Gastroesophageal sphincter (tissue), 4 donors: ENCODE measurements around the gene ANO2. TPM values are rescaled to one million over a fixed set of nuclear protein-coding genes. Genes with fewer than 3 reads are reported as not detected.

Experiments used
- ATAC-seq: fragments of 150-250 bp; one replicate; pipeline ENCODE4 v1.9.1; 2016; ENCODE audit warnings: mild to moderate bottlenecking, moderate library complexity
- H3K27ac ChIP-seq, 4 donors: fragments of 200-600 bp; sonication (generic) in 3 of 4; 1 replicate in 3 of 4; 2 replicates in 1 of 4; pipeline ENCODE4 v1.5.1; 2016 to 2019
- H3K27me3 ChIP-seq: fragments of 200-600 bp; sonication (generic); one replicate; pipeline ENCODE4 v1.5.1; 2019
- H3K36me3 ChIP-seq, 2 donors: fragments of 200-600 bp; sonication (generic); one replicate each; pipeline ENCODE4 v1.5.1; 2019; ENCODE audit warnings: control low read depth in 1 of 2
- H3K4me1 ChIP-seq, 3 donors: fragments of 200-600 bp; sonication (generic); 1 replicate in 2 of 3; 2 replicates in 1 of 3; pipeline ENCODE4 v1.5.1; 2016 to 2019; ENCODE audit warnings: control low read depth in 2 of 3
- H3K4me3 ChIP-seq, 2 donors: fragments of 200-600 bp; sonication (generic); one replicate each; pipeline ENCODE4 v1.5.1; 2019; ENCODE audit warnings: mild to moderate bottlenecking in 1 of 2, moderate library complexity in 1 of 2
- H3K9me3 ChIP-seq, 3 donors: fragments of 200-600 bp; sonication (generic); one replicate each; pipeline ENCODE4 v1.5.1; 2017 to 2019; ENCODE audit warnings: control low read depth in 2 of 3
- EP300 ChIP-seq: sonication (generic); formaldehyde crosslinking; IDR thresholded peaks from one replicate; pipeline ENCODE4 v1.6.1; 2017; ENCODE audit warnings: antibody characterized with exemption, mild to moderate bottlenecking
- POLR2A ChIP-seq, 2 donors: fragments of 450-650 bp; IDR thresholded peaks; one replicate each; pipeline ENCODE4 v1.6.1; 2017; ENCODE audit warnings: antibody characterized with exemption in 2 of 2, mild to moderate bottlenecking in 2 of 2, moderate library complexity in 1 of 2
- POLR2AphosphoS5 ChIP-seq: sonication (generic); formaldehyde crosslinking; IDR thresholded peaks from one replicate; pipeline ENCODE4 v1.6.1; 2017; ENCODE audit warnings: antibody characterized with exemption
- WGBS, 2 donors: methylation state at CpG; one replicate each; pipeline ENCODE4 v1.1.5; 2018; ENCODE audit warnings: low coverage in 1 of 2; 5-methylcytosine and 5-hydroxymethylcytosine counted together
- total RNA-seq, 4 donors: library from RNA; depleted of rRNA; stranded (reverse); fragments of >200 nt; gene quantifications; one replicate each; pipeline ENCODE4 v1.1.0, GENCODE V29; 2016
- TF ChIP-seq, protein P1 (sequence below), 4 experiments: fragments of 200-600 bp in 2 of 4; fragments of 450-650 bp in 2 of 4; sonication (generic) in 1 of 4; IDR thresholded peaks; one replicate each; pipeline ENCODE4 v1.5.1; 2017 to 2019; ENCODE audit warnings: antibody characterized with exemption in 4 of 4, mild to moderate bottlenecking in 2 of 4, moderate library complexity in 2 of 4

ANO2 gene
- total RNA-seq, 4 donors from 2014 or later = 3.1 to 10.9 (median 6.7) TPM

DNA sequence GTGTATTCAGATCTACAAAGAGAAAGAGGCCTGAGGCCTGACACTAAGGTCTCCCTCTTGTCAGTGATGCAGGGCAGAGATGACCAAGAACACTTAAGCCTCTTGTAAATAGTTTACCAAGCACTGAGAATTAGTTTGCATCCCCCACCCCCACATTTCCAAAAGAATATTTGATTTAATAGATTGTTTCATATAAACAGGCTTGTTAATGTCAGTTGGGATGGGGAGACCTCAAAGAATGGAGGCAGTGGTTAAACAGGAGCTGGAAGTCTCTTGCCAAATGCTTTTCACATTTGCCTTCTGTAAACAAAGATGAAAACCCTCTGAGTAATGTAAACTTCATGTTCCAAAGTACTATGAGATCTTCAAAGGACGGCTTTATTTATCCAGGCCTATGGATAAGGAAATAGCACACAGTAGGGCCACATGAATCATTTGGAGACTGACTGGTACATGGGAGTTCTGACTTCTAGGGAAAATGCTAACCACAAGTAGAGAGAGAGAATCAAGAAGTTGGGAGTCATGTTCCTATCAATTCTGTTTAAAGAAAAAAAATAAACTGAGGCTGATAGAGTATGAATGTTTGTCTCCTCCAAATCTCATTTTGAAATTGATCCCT lies 234.7 kb downstream of the ANO2 start:
- no peaks in the 10 kb centered on the region for H3K4me1 ChIP-seq
- ATAC-seq = no peak
- TF ChIP-seq EP300 (no peak), POLR2A (IDR thresholded peaks at IDR 0.05) (no peak), POLR2AphosphoS5 (peak; percentile 56)
- H3K36me3 ChIP-seq = no peaks in the 10 kb centered on the region
- WGBS, 2 donors = 70% methylated on average over 1 of the region's 1 CpG; no CpG with 5 or more reads in 1 of the 2 donors
- H3K4me3 ChIP-seq = no peak overlapping the region
- no peaks in the 10 kb centered on the region for H3K9me3 ChIP-seq
- H3K27ac ChIP-seq = no peak overlapping the region
- no peaks in the 10 kb centered on the region for H3K27me3 ChIP-seq

DNA sequence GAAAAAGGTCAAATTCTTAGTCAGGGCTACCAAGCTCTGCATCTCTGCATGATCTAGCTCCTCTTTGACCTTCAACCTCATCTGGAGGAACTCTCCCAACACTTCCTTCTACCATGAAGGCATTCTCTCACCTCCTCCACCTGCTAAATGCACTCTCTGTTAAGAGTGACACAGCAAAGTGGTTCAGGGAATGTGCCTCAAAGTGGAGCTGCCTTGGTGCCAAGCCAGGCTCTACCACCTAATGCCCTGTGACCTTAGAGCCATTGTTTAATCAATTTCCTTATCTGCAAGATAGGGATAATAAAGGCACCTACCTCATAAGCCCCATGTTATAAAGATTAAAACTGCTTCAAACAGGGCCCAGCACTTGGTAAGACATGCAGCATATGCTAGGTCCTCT lies 236.7 kb downstream of the ANO2 start:
- Histone ChIP-seq H3K36me3 (no peaks in the 10 kb centered on the region), H3K27me3 (no peaks in the 10 kb centered on the region), H3K9me3 (no peaks in the 10 kb centered on the region), H3K4me3 (no peak overlapping the region), H3K27ac (no peak overlapping the region), H3K4me1 (no peaks in the 10 kb centered on the region)
- ATAC-seq = no peak
- no peak for TF ChIP-seq EP300
- TF ChIP-seq POLR2A (IDR thresholded peaks at IDR 0.05) = no peak
- TF ChIP-seq, protein P1, sequence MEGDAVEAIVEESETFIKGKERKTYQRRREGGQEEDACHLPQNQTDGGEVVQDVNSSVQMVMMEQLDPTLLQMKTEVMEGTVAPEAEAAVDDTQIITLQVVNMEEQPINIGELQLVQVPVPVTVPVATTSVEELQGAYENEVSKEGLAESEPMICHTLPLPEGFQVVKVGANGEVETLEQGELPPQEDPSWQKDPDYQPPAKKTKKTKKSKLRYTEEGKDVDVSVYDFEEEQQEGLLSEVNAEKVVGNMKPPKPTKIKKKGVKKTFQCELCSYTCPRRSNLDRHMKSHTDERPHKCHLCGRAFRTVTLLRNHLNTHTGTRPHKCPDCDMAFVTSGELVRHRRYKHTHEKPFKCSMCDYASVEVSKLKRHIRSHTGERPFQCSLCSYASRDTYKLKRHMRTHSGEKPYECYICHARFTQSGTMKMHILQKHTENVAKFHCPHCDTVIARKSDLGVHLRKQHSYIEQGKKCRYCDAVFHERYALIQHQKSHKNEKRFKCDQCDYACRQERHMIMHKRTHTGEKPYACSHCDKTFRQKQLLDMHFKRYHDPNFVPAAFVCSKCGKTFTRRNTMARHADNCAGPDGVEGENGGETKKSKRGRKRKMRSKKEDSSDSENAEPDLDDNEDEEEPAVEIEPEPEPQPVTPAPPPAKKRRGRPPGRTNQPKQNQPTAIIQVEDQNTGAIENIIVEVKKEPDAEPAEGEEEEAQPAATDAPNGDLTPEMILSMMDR (IDR thresholded peaks at IDR 0.05) = no peak
- TF ChIP-seq POLR2AphosphoS5 = no peak

DNA sequence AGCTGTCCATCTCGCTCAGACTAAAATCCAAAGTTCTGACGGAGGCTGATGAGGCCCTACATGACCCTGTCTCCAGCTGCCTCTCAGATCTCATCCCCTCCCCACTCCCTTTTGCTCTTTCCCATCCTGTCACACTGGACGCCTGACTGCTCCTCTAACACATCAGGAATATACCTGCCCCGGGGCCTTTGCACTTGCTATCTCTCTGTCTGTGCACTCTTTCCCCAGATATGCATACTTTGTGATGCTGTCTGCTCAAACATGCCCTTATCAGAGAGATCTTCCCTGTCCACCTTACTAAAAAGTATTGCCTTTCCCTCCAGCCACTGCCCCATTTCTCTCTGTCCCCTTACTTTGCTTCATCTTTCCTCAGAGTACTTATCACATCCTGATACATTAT lies 238.8 kb downstream of the ANO2 start:
- WGBS, 2 donors = 87 to 94% methylated on average over 2 to 4 of the region's 4 CpGs
- Histone ChIP-seq H3K36me3 (no peaks in the 10 kb centered on the region), H3K27ac (no peak overlapping the region), H3K9me3 (no peaks in the 10 kb centered on the region), H3K4me1 (no peaks in the 10 kb centered on the region), H3K4me3 (no peak overlapping the region), H3K27me3 (no peaks in the 10 kb centered on the region)
- ATAC-seq = no peak
- TF ChIP-seq EP300 = no peak
- TF ChIP-seq POLR2A (IDR thresholded peaks at IDR 0.05) = no peak
- TF ChIP-seq, protein P1 (IDR thresholded peaks at IDR 0.05) = no peak
- TF ChIP-seq POLR2AphosphoS5 = no peak

DNA sequence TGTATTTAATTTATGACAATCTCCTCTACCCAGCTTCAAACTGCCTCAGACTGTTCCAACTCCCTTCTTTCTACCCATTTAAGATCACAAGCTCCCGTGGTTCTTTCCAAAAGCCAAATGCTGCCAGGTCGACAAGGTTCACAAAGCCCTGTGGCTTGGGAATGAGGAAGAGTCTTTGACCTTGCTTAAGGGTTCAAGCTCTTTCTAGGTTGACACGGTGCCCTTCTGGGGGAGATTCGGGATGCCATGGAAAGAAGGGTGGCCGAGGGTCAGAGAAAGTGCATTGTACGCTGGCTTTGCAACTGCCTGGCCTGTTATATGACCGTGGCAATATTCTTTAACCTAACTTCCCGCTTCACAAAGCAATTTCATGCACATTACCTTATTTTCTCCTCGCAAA lies 239.3 kb downstream of the ANO2 start:
- 83 to 100% methylated on average over 4 to 9 of the region's 9 CpGs for WGBS, 2 donors
- no peak overlapping the region for H3K27ac ChIP-seq
- no peaks in the 10 kb centered on the region for H3K27me3 ChIP-seq
- H3K9me3 ChIP-seq = no peaks in the 10 kb centered on the region
- H3K36me3 ChIP-seq = no peaks in the 10 kb centered on the region
- TF ChIP-seq POLR2AphosphoS5 = no peak
- TF ChIP-seq POLR2A (IDR thresholded peaks at IDR 0.05) = no peak
- no peak for TF ChIP-seq EP300
- TF ChIP-seq, protein P1 (IDR thresholded peaks at IDR 0.05) = no peak
- no peak overlapping the region for H3K4me3 ChIP-seq
- H3K4me1 ChIP-seq = no peaks in the 10 kb centered on the region
- no peak for ATAC-seq

DNA sequence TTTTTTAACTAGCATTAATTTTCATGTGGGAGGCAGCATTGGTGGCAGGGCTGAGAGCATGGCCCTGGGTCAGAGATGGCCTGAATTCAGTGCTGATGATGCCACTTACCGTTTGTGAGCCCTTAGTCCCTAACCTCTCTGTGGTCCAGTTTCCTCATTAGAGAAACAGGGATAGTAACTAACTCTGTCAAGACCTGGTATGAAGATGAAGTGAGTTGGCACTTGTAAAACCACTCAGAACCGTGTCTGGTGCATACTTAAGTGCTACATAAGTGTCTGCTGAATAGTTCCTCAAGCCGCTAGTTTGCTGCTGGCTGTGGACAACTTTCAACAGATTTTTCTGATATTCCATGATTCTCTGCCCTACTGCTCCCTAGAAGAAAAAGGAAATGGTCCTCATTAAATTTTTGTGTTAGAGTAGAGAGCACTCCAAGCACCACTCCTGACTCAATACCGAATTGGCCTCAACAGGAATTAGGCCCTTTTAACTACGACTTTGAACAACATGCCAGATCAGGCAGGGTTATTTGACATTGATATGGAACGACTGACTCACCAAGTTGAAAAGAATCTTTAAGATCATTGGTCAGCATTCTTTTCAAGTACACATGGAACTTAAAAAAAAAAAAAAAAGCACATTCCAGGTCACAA lies 250.2 kb downstream of the ANO2 start:
- WGBS, 2 donors = 63 to 80% methylated on average over 4 to 5 of the region's 6 CpGs
- H3K4me3 ChIP-seq = no peak overlapping the region
- no peaks in the 10 kb centered on the region for H3K4me1 ChIP-seq
- no peak for ATAC-seq
- H3K27me3 ChIP-seq = peaks cover 6% of the 10 kb centered on the region
- peaks cover 0 to 12% (median 0%) of the 10 kb centered on the region in 3 donors for H3K9me3 ChIP-seq
- H3K27ac ChIP-seq = no peak overlapping the region
- TF ChIP-seq EP300 = no peak
- TF ChIP-seq POLR2AphosphoS5 = peak; percentile 43
- H3K36me3 ChIP-seq = no peaks in the 10 kb centered on the region

DNA sequence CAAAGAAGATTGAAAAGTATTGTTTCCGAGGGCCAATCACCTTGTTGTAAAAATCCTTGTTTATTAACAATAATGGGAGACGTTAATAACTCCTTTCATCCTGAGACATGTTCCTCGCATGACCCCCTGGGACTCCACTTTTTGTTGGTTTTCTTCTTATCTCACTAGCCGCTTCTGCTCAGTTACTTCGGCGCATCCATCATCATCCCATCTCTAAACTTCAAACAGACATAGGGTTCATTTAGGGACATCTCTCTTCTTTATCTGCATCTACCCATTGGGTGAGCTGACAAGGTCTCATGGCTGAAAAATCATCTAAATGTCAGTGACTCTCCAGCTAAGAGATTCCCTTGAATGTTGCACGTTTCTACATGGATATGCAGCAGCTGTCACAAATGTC lies 252.2 kb downstream of the ANO2 start:
- TF ChIP-seq EP300 (no peak), POLR2A (IDR thresholded peaks at IDR 0.05) (no peak), POLR2AphosphoS5 (no peak)
- TF ChIP-seq, protein P1 (IDR thresholded peaks at IDR 0.05) = no peak
- 75 to 86% methylated on average over 5 to 7 of the region's 7 CpGs for WGBS, 2 donors
- ATAC-seq = no peak

More for the DNA sequence above, 252.2 kb downstream of the ANO2 start:
- no peak overlapping the region for H3K27ac ChIP-seq
- peaks cover 8% of the 10 kb centered on the region for H3K27me3 ChIP-seq
- no peak overlapping the region for H3K4me3 ChIP-seq
- H3K4me1 ChIP-seq = no peaks in the 10 kb centered on the region
- H3K36me3 ChIP-seq = no peaks in the 10 kb centered on the region
- peaks cover 0 to 8% (median 0%) of the 10 kb centered on the region in 3 donors for H3K9me3 ChIP-seq
